GM23338 (cell line): Measurements from ENCODE around the gene TSHB. TPM values are rescaled to one million over a fixed set of nuclear protein-coding genes. Genes with fewer than 3 reads are reported as not detected.

Experiments used
- ATAC-seq: fragments of 200-7000 bp; cut with Tn5 transposase; 3 replicates; pipeline ENCODE4 v1.9.1; 2020
- DNase-seq: peaks from one replicate; pipeline ENCODE4 v3.0.0-alpha.2; 2015; ENCODE audit warnings: low spot score
- H2AFZ ChIP-seq: fragments of 200-600 bp; sonication (generic); 2 replicates; pipeline ENCODE4 v1.8.0; 2016; ENCODE audit warnings: antibody characterized with exemption, mild to moderate bottlenecking, moderate library complexity
- H3F3A ChIP-seq: fragments of 200-600 bp; sonication (generic); replicated peaks from 2 replicates; pipeline ENCODE4 v1.8.0; 2017; ENCODE audit warnings: antibody characterized with exemption, mixed run types, low read depth
- H3K27ac ChIP-seq: fragments of 200-600 bp; sonication (generic); 2 replicates; pipeline ENCODE4 v1.6.1; 2016; ENCODE audit warnings: low read depth
- H3K27me3 ChIP-seq: fragments of 200-600 bp; sonication (generic); 2 replicates; pipeline ENCODE4 v1.8.0; 2016; ENCODE audit warnings: mild to moderate bottlenecking, mixed run types, moderate library complexity; ENCODE audit not compliant: insufficient read depth
- H3K36me3 ChIP-seq: fragments of 200-600 bp; sonication (generic); 2 replicates; pipeline ENCODE4 v1.8.0; 2016; ENCODE audit warnings: mild to moderate bottlenecking; ENCODE audit not compliant: insufficient read depth
- H3K4me1 ChIP-seq: fragments of 200-600 bp; sonication (generic); 2 replicates; pipeline ENCODE4 v1.8.0; 2016; ENCODE audit warnings: mild to moderate bottlenecking, moderate library complexity; ENCODE audit not compliant: insufficient read depth
- H3K4me2 ChIP-seq: fragments of 200-600 bp; sonication (generic); 2 replicates; pipeline ENCODE4 v1.7.1; 2017; ENCODE audit warnings: mixed run types
- H3K4me3 ChIP-seq: fragments of 200-600 bp; sonication (generic); 2 replicates; pipeline ENCODE4 v1.6.1; 2016; ENCODE audit warnings: mixed run types
- H3K79me2 ChIP-seq: fragments of 200-600 bp; sonication (generic); replicated peaks from 2 replicates; pipeline ENCODE4 v1.8.0; 2017; ENCODE audit warnings: mild to moderate bottlenecking; ENCODE audit not compliant: insufficient read depth
- H3K9me2 ChIP-seq: fragments of 200-600 bp; sonication (generic); 2 replicates; pipeline ENCODE4 v1.8.0; 2017; ENCODE audit not compliant: insufficient read depth
- H4K20me1 ChIP-seq: fragments of 200-600 bp; sonication (generic); replicated peaks from 2 replicates; pipeline ENCODE4 v1.8.0; 2017; ENCODE audit warnings: mild to moderate bottlenecking; ENCODE audit not compliant: insufficient read depth
- H3K27ac Mint-ChIP-seq: 2 replicates; pipeline ENCODE4 v1.8.0; 2020; ENCODE audit warnings: inconsistent platforms, mild to moderate bottlenecking, moderate library complexity, mixed read lengths
- H3K27me3 Mint-ChIP-seq: 3 replicates; pipeline ENCODE4 v1.8.0; 2022; ENCODE audit warnings: low read depth, mild to moderate bottlenecking, moderate library complexity, mixed read lengths, inconsistent platforms; ENCODE audit not compliant: insufficient read depth, poor library complexity
- H3K36me3 Mint-ChIP-seq: 3 replicates; pipeline ENCODE4 v1.8.0; 2021; ENCODE audit warnings: low read depth, mild to moderate bottlenecking, inconsistent platforms, moderate library complexity, mixed read lengths
- H3K4me1 Mint-ChIP-seq: 3 replicates; pipeline ENCODE4 v1.8.0; 2020; ENCODE audit warnings: mild to moderate bottlenecking, inconsistent platforms, mixed read lengths
- H3K4me3 Mint-ChIP-seq: 3 replicates; pipeline ENCODE4 v1.8.0; 2021; ENCODE audit warnings: moderate library complexity, mild to moderate bottlenecking, inconsistent platforms, mixed read lengths
- H3K9me3 Mint-ChIP-seq: 3 replicates; pipeline ENCODE4 v1.8.0; 2020; ENCODE audit warnings: moderate library complexity, mild to moderate bottlenecking, inconsistent platforms, mixed read lengths
- CREB1 ChIP-seq: fragments of 250-450 bp; sonication (Bioruptor Pico); IDR thresholded peaks from 2 replicates; pipeline ENCODE4 v1.5.0; 2020; ENCODE audit warnings: low read depth, mild to moderate bottlenecking, moderate library complexity
- CTCF ChIP-seq, 2 experiments: fragments of 200-600 bp in 1 of 2; sonication (generic) in 1 of 2; conservative IDR thresholded peaks; 2 replicates each; pipeline versions ENCODE4 v1.5.1 to v1.6.1; 2016 to 2017; ENCODE audit warnings: antibody characterized with exemption in 2 of 2, low read depth in 2 of 2, mild to moderate bottlenecking in 2 of 2, moderate library complexity in 1 of 2
- EZH2phosphoT487 ChIP-seq: fragments of 200-600 bp; sonication (generic); IDR thresholded peaks from one replicate; pipeline ENCODE4 v1.8.1; 2018; ENCODE audit warnings: antibody characterized with exemption; ENCODE audit not compliant: unreplicated experiment
- JUNB ChIP-seq: IDR thresholded peaks from one replicate; pipeline ENCODE4 v1.6.1; 2016; ENCODE audit warnings: antibody characterized with exemption; ENCODE audit not compliant: unreplicated experiment
- NANOG ChIP-seq: IDR thresholded peaks from 2 replicates; pipeline ENCODE4 v1.6.1; 2016; ENCODE audit warnings: antibody characterized with exemption, borderline replicate concordance
- POLR2AphosphoS5 ChIP-seq: IDR thresholded peaks from 2 replicates; pipeline ENCODE4 v1.6.1; 2016; ENCODE audit warnings: antibody characterized with exemption, low read depth
- REST ChIP-seq: IDR thresholded peaks from one replicate; pipeline ENCODE4 v1.6.1; 2018; ENCODE audit warnings: antibody characterized with exemption; ENCODE audit not compliant: unreplicated experiment
- STAT1 ChIP-seq: IDR thresholded peaks from one replicate; pipeline ENCODE4 v1.6.1; 2016; ENCODE audit warnings: antibody characterized with exemption; ENCODE audit not compliant: unreplicated experiment
- polyA plus RNA-seq: library from polyadenylated mRNA; unstranded; fragments of >200 nt; fragmentation: Nextera tagmentation; extraction: Ambion mirVana; gene quantifications from 2 replicates; pipeline ENCODE4 v1.2.1, GENCODE V29; 2016
- total RNA-seq: library from RNA; depleted of rRNA; stranded (reverse); fragments of >200 nt; shearing (Covaris generic); gene quantifications from 2 replicates; pipeline ENCODE4 v1.2.3, GENCODE V29; 2014
- TF ChIP-seq, protein P1 (sequence below): IDR thresholded peaks from 2 replicates; pipeline ENCODE4 v1.6.1; 2016; ENCODE audit warnings: antibody characterized with exemption

TSHB gene
- total and polyA plus RNA-seq, 2 experiments from 2014 or later, result not detected

DNA sequence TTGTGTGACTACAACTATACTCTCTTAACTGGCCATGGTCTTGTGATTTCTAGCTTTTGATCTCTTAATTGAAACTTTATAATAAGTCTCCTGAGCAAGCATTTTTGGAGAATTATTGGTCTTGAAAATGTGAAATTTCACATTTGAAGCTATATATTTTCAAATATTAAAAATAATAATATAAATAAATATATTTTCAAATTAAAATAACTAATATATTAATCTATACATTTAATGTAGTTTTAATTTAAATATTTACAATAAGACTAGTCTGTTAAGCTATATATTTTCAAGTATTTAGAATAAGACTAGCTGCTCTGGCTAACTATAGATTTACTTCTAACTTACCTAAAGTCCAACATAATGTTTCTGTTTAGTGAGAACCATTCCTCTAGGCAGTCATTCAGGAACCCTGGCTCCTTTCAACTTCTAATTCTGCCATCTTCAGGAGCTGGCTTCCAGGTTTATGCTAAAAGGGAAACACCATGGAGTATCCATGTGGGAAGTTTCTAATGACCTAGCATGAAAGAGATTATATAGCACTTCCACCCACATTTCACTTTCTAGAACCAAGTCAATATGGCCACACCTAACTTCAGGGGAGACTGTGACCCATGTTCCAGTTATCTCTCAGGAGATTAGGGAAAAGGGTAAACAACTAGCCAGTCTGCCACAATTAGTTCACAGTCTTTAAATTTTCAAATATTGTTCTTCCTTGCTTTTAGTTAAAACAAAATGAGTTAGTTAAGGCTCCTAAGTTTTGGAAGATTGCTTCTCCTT lies 31.9 kb upstream of the TSHB start:
- H3K9me3 Mint-ChIP-seq, result no peaks in the 10 kb centered on the region

More for the DNA sequence above, 31.9 kb upstream of the TSHB start:
- H4K20me1 ChIP-seq, result no peaks in the 10 kb centered on the region
- H3F3A ChIP-seq, result no peaks in the 10 kb centered on the region
- no peak overlapping the region for H3K4me3 ChIP-seq
- no peak overlapping the region for H3K27ac ChIP-seq
- H3K4me1 ChIP-seq, result no peaks in the 10 kb centered on the region
- no peaks in the 10 kb centered on the region for H3K79me2 ChIP-seq
- Mint-ChIP-seq H3K4me1 (no peaks in the 10 kb centered on the region), H3K27ac (no peak overlapping the region), H3K4me3 (no peak overlapping the region), H3K36me3 (no peaks in the 10 kb centered on the region), H3K27me3 (no peaks in the 10 kb centered on the region)
- no peaks in the 10 kb centered on the region for H3K36me3 ChIP-seq
- no peak for ATAC-seq
- TF ChIP-seq CREB1 (no peak), CTCF (conservative IDR thresholded peaks at IDR 0.05; ENCODE audit: low read depth in 2 of 2) (no peak), NANOG (no peak), REST (no peak), STAT1 (no peak), EZH2phosphoT487 (no peak), JUNB (no peak), POLR2AphosphoS5 (no peak)
- TF ChIP-seq, protein P1, sequence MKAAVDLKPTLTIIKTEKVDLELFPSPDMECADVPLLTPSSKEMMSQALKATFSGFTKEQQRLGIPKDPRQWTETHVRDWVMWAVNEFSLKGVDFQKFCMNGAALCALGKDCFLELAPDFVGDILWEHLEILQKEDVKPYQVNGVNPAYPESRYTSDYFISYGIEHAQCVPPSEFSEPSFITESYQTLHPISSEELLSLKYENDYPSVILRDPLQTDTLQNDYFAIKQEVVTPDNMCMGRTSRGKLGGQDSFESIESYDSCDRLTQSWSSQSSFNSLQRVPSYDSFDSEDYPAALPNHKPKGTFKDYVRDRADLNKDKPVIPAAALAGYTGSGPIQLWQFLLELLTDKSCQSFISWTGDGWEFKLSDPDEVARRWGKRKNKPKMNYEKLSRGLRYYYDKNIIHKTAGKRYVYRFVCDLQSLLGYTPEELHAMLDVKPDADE, result no peak
- no peak for DNase-seq
- H3K9me2 ChIP-seq, result no peaks in the 10 kb centered on the region
- H3K4me2 ChIP-seq, result no peak overlapping the region
- H3K27me3 ChIP-seq, result no peaks in the 10 kb centered on the region
- no peak overlapping the region for H2AFZ ChIP-seq
